Measurements from ENCODE around the gene SLC6A19. TPM values are rescaled to one million over a fixed set of nuclear protein-coding genes. Genes with fewer than 3 reads are reported as not detected.

SLC6A19 gene
- total RNA-seq, 1 donor from 2014 or later = not detected

DNA sequence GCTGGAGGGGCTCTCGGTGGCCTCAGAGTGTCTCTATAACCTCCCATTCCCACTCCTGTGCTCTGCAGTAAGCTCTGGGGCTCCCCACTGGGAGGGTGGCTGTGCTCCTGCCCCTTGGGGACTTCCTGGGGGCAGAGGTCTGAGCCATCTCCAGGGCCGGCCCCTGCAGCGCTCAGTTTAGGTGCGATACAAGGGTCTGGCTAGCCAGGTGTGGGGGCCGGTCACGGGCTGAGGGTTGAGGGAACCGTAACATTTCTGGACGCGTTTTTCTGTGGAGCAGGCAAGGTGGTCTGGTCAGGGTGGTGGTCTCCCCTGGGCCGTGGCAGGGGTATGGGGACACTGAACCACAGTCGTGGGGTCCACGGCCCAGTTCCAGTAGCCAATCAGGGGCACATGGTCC lies 38.0 kb upstream of the SLC6A19 start:
- Histone ChIP-seq H3K9me3 (no peaks in the 10 kb centered on the region), H3K4me3 (no peak overlapping the region), H3K4me1 (peaks cover 4% of the 10 kb centered on the region), H3K27me3 (no peaks in the 10 kb centered on the region), H3K36me3 (no peaks in the 10 kb centered on the region), H3K27ac (no peak overlapping the region)
- intact Hi-C loops (cut with DNase I) = no loop called here
- DNase-seq = no peak
- no peak for ATAC-seq
- TF ChIP-seq, protein P1, sequence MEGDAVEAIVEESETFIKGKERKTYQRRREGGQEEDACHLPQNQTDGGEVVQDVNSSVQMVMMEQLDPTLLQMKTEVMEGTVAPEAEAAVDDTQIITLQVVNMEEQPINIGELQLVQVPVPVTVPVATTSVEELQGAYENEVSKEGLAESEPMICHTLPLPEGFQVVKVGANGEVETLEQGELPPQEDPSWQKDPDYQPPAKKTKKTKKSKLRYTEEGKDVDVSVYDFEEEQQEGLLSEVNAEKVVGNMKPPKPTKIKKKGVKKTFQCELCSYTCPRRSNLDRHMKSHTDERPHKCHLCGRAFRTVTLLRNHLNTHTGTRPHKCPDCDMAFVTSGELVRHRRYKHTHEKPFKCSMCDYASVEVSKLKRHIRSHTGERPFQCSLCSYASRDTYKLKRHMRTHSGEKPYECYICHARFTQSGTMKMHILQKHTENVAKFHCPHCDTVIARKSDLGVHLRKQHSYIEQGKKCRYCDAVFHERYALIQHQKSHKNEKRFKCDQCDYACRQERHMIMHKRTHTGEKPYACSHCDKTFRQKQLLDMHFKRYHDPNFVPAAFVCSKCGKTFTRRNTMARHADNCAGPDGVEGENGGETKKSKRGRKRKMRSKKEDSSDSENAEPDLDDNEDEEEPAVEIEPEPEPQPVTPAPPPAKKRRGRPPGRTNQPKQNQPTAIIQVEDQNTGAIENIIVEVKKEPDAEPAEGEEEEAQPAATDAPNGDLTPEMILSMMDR (IDR thresholded peaks at IDR 0.05) = no peak

DNA sequence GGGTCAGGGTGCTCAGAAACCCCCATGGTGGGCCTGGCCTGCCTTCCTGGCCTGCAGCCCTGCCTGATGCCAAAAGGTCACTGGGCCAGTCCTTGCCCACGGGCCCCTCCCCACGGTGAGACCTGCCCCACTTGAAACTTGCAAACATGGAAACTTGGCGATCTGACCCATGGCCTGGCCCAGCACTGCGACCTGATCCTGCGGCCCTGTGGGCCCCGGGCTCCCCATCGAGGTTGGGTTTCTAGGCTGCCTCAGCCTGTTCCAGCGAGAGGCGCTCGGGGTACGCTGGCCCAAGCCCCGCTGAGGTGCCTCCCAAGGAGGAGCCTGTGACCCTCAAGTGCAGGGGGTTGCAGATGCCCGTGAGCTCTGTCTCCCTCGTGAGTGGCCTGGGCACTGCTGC lies 37.5 kb upstream of the SLC6A19 start:
- Histone ChIP-seq H3K4me1 (peaks cover 4% of the 10 kb centered on the region), H3K36me3 (no peaks in the 10 kb centered on the region), H3K9me3 (no peaks in the 10 kb centered on the region), H3K4me3 (no peak overlapping the region), H3K27me3 (no peaks in the 10 kb centered on the region), H3K27ac (no peak overlapping the region)
- ATAC-seq = no peak
- TF ChIP-seq, protein P1 (IDR thresholded peaks at IDR 0.05) = no peak
- DNase-seq = no peak
- intact Hi-C loops (cut with DNase I) = no loop called here

DNA sequence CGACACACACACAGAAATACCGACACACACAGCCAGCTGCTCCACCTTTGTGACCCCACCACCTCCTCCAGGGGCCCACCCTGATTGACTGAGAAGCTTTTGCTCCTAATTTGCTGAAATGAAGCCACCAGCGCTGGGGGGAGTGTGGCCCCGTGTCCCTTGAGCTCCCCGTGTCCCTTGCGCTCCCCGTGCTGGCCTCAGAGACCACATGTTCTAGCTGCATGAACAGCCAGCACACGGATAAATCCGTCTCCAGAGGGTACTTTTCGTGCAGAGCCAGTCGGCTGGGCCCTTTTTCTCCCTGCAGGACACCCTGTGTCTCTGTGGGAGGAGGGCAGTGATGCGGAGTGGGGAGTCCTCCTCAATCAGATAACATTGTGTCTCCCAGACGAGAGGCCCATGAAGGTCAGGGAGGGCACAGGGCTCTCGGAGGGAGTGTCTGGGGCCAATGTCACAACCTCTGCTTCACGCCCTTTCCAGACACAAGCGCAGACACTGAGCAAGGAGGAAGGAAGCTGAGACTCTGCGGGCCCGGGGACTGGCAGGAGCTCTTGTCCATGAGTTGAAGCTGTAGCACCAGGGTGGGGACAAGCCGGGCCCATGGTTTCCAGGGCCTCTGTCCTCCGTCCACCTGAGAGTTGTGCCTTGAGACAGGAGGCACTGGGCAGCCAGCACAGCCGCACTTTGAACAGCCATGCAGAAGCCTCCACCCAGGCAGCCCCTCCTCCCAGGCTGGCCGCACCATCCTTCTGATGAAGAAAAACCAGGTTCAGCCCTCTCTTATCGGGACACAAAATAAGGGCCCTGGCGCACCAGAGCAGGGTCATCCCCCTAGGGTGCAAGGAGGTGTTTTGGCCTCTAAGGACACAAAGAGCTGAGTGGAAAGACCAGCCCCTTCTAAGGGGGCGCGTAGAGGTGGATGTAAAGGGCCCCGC lies 36.4 kb upstream of the SLC6A19 start:
- intact Hi-C loops (cut with DNase I) = no loop called here
- DNase-seq (no peak), ATAC-seq (no peak)
- Histone ChIP-seq H3K9me3 (no peaks in the 10 kb centered on the region), H3K4me1 (peaks cover 4% of the 10 kb centered on the region), H3K4me3 (no peak overlapping the region), H3K27ac (no peak overlapping the region), H3K27me3 (no peaks in the 10 kb centered on the region), H3K36me3 (no peaks in the 10 kb centered on the region)
- TF ChIP-seq, protein P1 (IDR thresholded peaks at IDR 0.05) = no peak

DNA sequence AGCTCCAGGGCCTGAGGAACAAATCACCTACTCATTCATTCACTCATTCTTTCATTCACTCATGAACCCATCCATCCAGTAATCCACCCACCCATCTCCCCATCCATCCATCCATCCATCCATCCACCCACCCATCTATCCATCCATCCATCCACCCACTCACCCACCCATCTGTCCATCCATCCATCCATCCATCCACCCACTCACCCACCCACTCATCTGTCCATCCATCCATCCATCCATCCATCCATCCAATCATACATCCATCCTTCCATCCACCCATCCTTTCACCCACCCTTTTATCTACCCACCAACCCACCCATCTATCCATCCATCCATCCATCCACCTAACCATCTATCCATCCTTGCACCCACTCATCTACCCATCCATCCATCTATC lies 35.5 kb upstream of the SLC6A19 start:
- H3K36me3 ChIP-seq = no peaks in the 10 kb centered on the region
- no peak for DNase-seq
- H3K4me1 ChIP-seq = peaks cover 4% of the 10 kb centered on the region
- H3K4me3 ChIP-seq = no peak overlapping the region
- no peak for ATAC-seq
- no peaks in the 10 kb centered on the region for H3K27me3 ChIP-seq
- TF ChIP-seq, protein P1 (IDR thresholded peaks at IDR 0.05) = no peak
- intact Hi-C loops (cut with DNase I) = no loop called here
- no peaks in the 10 kb centered on the region for H3K9me3 ChIP-seq
- H3K27ac ChIP-seq = no peak overlapping the region

DNA sequence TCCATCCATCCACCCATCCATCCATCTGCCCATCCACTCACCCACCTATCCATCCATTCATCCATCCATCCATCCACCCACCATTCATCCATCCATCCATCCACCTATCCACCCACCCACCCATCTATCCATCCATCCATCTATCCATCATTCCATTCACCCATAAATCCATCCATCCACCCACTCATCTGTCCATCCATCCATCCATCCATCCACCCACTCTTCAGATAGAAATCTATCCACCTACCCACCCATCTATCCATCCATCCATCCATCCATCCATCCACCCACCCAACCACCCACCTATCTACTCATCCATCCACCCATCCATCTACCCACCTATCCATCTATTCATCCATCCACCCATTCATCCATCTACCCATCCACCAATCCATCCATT lies 35.0 kb upstream of the SLC6A19 start:
- no peak overlapping the region for H3K27ac ChIP-seq
- ATAC-seq (no peak), DNase-seq (no peak)
- TF ChIP-seq, protein P1 (IDR thresholded peaks at IDR 0.05) = no peak
- H3K4me1 ChIP-seq = peaks cover 4% of the 10 kb centered on the region
- no peaks in the 10 kb centered on the region for H3K9me3 ChIP-seq
- intact Hi-C loops (cut with DNase I) = no loop called here
- no peaks in the 10 kb centered on the region for H3K36me3 ChIP-seq
- H3K27me3 ChIP-seq = no peaks in the 10 kb centered on the region
- no peak overlapping the region for H3K4me3 ChIP-seq
